Liver (tissue), 9 donors: ENCODE results near the gene LMTK2. TPM values are rescaled to one million over a fixed set of nuclear protein-coding genes. Genes with fewer than 3 reads are reported as not detected.
A peak's percentile ranks its signal among the peaks of the same experiment; 100 is the strongest.

ENCODE experiments used
- DNase-seq: peaks from one replicate; pipeline ENCODE4 v3.0.0-alpha.2; 2017; ENCODE audit warnings: low spot score
- H3K27ac ChIP-seq, 2 donors: one replicate each; pipeline ENCODE4 v1.7.0; 2013; ENCODE audit warnings: inconsistent platforms in 2 of 2, low read length in 2 of 2, control low read depth in 1 of 2, low read depth in 1 of 2, mild to moderate bottlenecking in 1 of 2
- H3K27me3 ChIP-seq, 4 donors: one replicate each; pipeline versions ENCODE4 v1.6.1 to v1.7.0; 2013; ENCODE audit warnings: low read length in 3 of 4, inconsistent platforms in 1 of 4, mild to moderate bottlenecking in 1 of 4, moderate library complexity in 1 of 4; ENCODE audit not compliant: control insufficient read depth in 4 of 4, insufficient read depth in 4 of 4
- H3K36me3 ChIP-seq, 4 donors: one replicate each; pipeline versions ENCODE4 v1.6.1 to v1.7.0; 2013; ENCODE audit warnings: low read length in 3 of 4, mild to moderate bottlenecking in 3 of 4, low read depth in 1 of 4, moderate library complexity in 1 of 4; ENCODE audit not compliant: control insufficient read depth in 4 of 4, insufficient read depth in 3 of 4
- H3K4me1 ChIP-seq, 4 donors: one replicate each; pipeline versions ENCODE4 v1.6.1 to v1.7.0; 2013; ENCODE audit warnings: low read length in 3 of 4, mild to moderate bottlenecking in 3 of 4, moderate library complexity in 1 of 4; ENCODE audit not compliant: control insufficient read depth in 4 of 4, insufficient read depth in 4 of 4
- H3K4me3 ChIP-seq, 3 donors: one replicate each; pipeline versions ENCODE4 v1.6.1 to v1.7.0; 2013; ENCODE audit warnings: low read length in 3 of 3, control low read depth in 1 of 3, low read depth in 1 of 3, mild to moderate bottlenecking in 1 of 3
- H3K9ac ChIP-seq, 2 donors: one replicate each; pipeline ENCODE4 v1.7.0; 2013; ENCODE audit warnings: low read length in 2 of 2, mild to moderate bottlenecking in 2 of 2, moderate library complexity in 2 of 2, control low read depth in 1 of 2, low read depth in 1 of 2
- H3K9me3 ChIP-seq, 4 donors: one replicate each; pipeline versions ENCODE4 v1.6.1 to v1.7.0; 2013; ENCODE audit warnings: low read length in 3 of 4; ENCODE audit not compliant: control insufficient read depth in 4 of 4
- EGR1 ChIP-seq, 2 donors: IDR thresholded peaks; 2 replicates each; pipeline ENCODE4 v1.6.1; 2016 to 2018; ENCODE audit warnings: antibody characterized with exemption in 2 of 2, low read depth in 2 of 2
- FOXA1 ChIP-seq: IDR thresholded peaks from 2 replicates; pipeline ENCODE4 v1.6.1; 2016; ENCODE audit warnings: antibody characterized with exemption
- FOXA2 ChIP-seq: IDR thresholded peaks from 2 replicates; pipeline ENCODE4 v1.6.1; 2016; ENCODE audit warnings: antibody characterized with exemption
- GABPA ChIP-seq, 2 donors: IDR thresholded peaks in 1 of 2; conservative IDR thresholded peaks in 1 of 2; 2 replicates each; pipeline ENCODE4 v1.6.1; 2016; ENCODE audit warnings: antibody characterized with exemption in 2 of 2, mild to moderate bottlenecking in 1 of 2, moderate library complexity in 1 of 2
- HNF4G ChIP-seq: IDR thresholded peaks from 2 replicates; pipeline ENCODE4 v1.6.1; 2016; ENCODE audit warnings: antibody characterized with exemption
- JUND ChIP-seq, 2 donors: IDR thresholded peaks; 2 replicates each; pipeline ENCODE4 v1.6.1; 2016; ENCODE audit warnings: antibody characterized with exemption in 2 of 2
- NR2F2 ChIP-seq: IDR thresholded peaks from 2 replicates; pipeline ENCODE4 v1.6.1; 2016; ENCODE audit warnings: antibody characterized with exemption
- RAD21 ChIP-seq, 2 donors: IDR thresholded peaks; 2 replicates each; pipeline ENCODE4 v1.6.1; 2016; ENCODE audit warnings: antibody characterized with exemption in 2 of 2, mild to moderate bottlenecking in 2 of 2
- REST ChIP-seq: IDR thresholded peaks from 2 replicates; pipeline ENCODE4 v1.6.1; 2016; ENCODE audit warnings: antibody characterized with exemption, mild to moderate bottlenecking
- RXRA ChIP-seq, 2 donors: IDR thresholded peaks; 2 replicates each; pipeline ENCODE4 v1.6.1; 2017 to 2018; ENCODE audit warnings: antibody characterized with exemption in 2 of 2, mild to moderate bottlenecking in 1 of 2
- SP1 ChIP-seq: IDR thresholded peaks from 2 replicates; pipeline ENCODE4 v1.6.1; 2018; ENCODE audit warnings: antibody characterized with exemption, mild to moderate bottlenecking
- TAF1 ChIP-seq: conservative IDR thresholded peaks from 2 replicates; pipeline ENCODE4 v1.6.1; 2016; ENCODE audit warnings: antibody characterized with exemption, mild to moderate bottlenecking
- YY1 ChIP-seq: IDR thresholded peaks from 2 replicates; pipeline ENCODE4 v1.6.1; 2016; ENCODE audit warnings: antibody characterized with exemption, mild to moderate bottlenecking
- ZBTB33 ChIP-seq: IDR thresholded peaks from 2 replicates; pipeline ENCODE4 v1.6.1; 2016; ENCODE audit warnings: antibody characterized with exemption
- WGBS: extraction: QIAGEN DNeasy Blood & Tissue Kit; methylation state at CpG from one replicate; pipeline ENCODE4 v1.1.7; 2013; 5-methylcytosine and 5-hydroxymethylcytosine counted together
- polyA plus RNA-seq, 2 donors: library from polyadenylated mRNA; stranded (reverse) in 1 of 2; unstranded in 1 of 2; fragments of 200-250 nt in 1 of 2; fragments of >200 nt in 1 of 2; fragmentation: Nextera tagmentation in 1 of 2; extraction: Ambion mirVana in 1 of 2; gene quantifications; one replicate each; pipeline versions ENCODE4 v1.2.1 to v1.2.3, GENCODE V29; 2013 to 2015
- total RNA-seq, 2 donors: library from RNA; depleted of rRNA; stranded (reverse); fragments of >200 nt; gene quantifications; one replicate each; pipeline ENCODE4 v1.2.3, GENCODE V29; 2014
- TF ChIP-seq, protein P1 (sequence below): fragments of 150-350 bp; IDR thresholded peaks from 2 replicates; pipeline ENCODE4 v1.5.1; 2017; ENCODE audit warnings: improper control_type of control experiment, low read depth, low read length; ENCODE audit not compliant: missing input control
- TF ChIP-seq, protein P2 (sequence below): IDR thresholded peaks from 2 replicates; pipeline ENCODE4 v1.6.1; 2016; ENCODE audit warnings: antibody characterized with exemption
- donor health status: healthy.
- donor health status: healthy.
- donor health status: healthy.
- donor health status: healthy.
- donor health status: healthy.

LMTK2 gene
- total and polyA plus RNA-seq, 4 donors, result 3.1 to 14.3 (median 9.0) TPM

DNA sequence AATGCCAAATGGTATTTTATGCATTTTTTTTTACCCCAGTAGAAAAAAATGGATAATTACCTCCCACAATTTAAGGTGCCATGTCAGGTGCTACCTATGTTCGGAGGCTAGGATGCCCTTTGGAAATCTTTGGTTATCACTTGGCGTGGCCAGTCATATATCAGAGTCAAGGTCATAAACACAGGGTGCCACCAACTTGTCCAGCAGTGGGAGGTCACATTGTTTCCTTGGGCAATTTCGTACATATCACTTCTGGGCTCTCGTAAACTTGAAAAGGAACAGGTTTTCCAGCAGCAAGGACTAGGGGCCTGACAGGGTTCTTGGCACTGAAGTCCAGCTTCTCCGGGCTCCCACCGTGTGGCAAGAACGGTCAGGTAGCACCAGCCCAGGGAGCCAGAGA lies 56.6 kb downstream of the LMTK2 start:
- H3K27ac ChIP-seq, result peak overlapping the region in 1 of 2 donors; percentile 53
- no peaks in the 10 kb centered on the region for H3K27me3 ChIP-seq
- no peak for DNase-seq
- H3K4me1 ChIP-seq, result peaks cover 0 to 21% (median 17%) of the 10 kb centered on the region in 4 donors
- H3K9ac ChIP-seq, result no peak overlapping the region
- 69% methylated on average over 7 of the region's 7 CpGs for WGBS
- H3K36me3 ChIP-seq, result peaks cover 0 to 4% (median 1%) of the 10 kb centered on the region in 4 donors
- TF ChIP-seq, protein P1, sequence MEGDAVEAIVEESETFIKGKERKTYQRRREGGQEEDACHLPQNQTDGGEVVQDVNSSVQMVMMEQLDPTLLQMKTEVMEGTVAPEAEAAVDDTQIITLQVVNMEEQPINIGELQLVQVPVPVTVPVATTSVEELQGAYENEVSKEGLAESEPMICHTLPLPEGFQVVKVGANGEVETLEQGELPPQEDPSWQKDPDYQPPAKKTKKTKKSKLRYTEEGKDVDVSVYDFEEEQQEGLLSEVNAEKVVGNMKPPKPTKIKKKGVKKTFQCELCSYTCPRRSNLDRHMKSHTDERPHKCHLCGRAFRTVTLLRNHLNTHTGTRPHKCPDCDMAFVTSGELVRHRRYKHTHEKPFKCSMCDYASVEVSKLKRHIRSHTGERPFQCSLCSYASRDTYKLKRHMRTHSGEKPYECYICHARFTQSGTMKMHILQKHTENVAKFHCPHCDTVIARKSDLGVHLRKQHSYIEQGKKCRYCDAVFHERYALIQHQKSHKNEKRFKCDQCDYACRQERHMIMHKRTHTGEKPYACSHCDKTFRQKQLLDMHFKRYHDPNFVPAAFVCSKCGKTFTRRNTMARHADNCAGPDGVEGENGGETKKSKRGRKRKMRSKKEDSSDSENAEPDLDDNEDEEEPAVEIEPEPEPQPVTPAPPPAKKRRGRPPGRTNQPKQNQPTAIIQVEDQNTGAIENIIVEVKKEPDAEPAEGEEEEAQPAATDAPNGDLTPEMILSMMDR, result no peak
- TF ChIP-seq SP1 (no peak), YY1 (no peak), REST (no peak), RAD21 (IDR thresholded peaks at IDR 0.05) (no peak), FOXA1 (no peak)
- no peak overlapping the region for H3K4me3 ChIP-seq
- no peaks in the 10 kb centered on the region for H3K9me3 ChIP-seq

- no peak overlapping the region for H3K9ac ChIP-seq
- no peaks in the 10 kb centered on the region for H3K9me3 ChIP-seq
- peaks cover 0 to 4% (median 1%) of the 10 kb centered on the region in 4 donors for H3K36me3 ChIP-seq
- H3K27me3 ChIP-seq, result no peaks in the 10 kb centered on the region
- H3K27ac ChIP-seq, result peak overlapping the region in 1 of 2 donors; percentile 53
- peaks cover 0 to 21% (median 17%) of the 10 kb centered on the region in 4 donors for H3K4me1 ChIP-seq
- no peak overlapping the region for H3K4me3 ChIP-seq
- no peak for DNase-seq
- WGBS, result 54% methylated on average over 16 of the region's 16 CpGs
- no peak for TF ChIP-seq YY1
- TF ChIP-seq EGR1 (IDR thresholded peaks at IDR 0.05; ENCODE audit: low read depth in 2 of 2), result no peak
- no peak for TF ChIP-seq FOXA1
- TF ChIP-seq, protein P2, sequence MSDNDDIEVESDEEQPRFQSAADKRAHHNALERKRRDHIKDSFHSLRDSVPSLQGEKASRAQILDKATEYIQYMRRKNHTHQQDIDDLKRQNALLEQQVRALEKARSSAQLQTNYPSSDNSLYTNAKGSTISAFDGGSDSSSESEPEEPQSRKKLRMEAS, result no peak
- TF ChIP-seq FOXA2, result no peak
- TF ChIP-seq, protein P1, result no peak
- TF ChIP-seq NR2F2, result peak; percentile 83
- peak; percentile 51 for TF ChIP-seq SP1
- no peak for TF ChIP-seq REST
- peak; percentile 12 to 43 for TF ChIP-seq RAD21 (IDR thresholded peaks at IDR 0.05)
- peak; percentile 81 for TF ChIP-seq HNF4G
- TF ChIP-seq JUND (IDR thresholded peaks at IDR 0.05), result peak in 1 of 2 donors; percentile 15
- peak; percentile 74 to 76 for TF ChIP-seq RXRA (IDR thresholded peaks at IDR 0.05)
- no peak for TF ChIP-seq ZBTB33
- TF ChIP-seq TAF1, result no peak
- TF ChIP-seq GABPA (IDR thresholded peaks at IDR 0.05 in 1 of 2, conservative IDR thresholded peaks at IDR 0.05 in 1 of 2), result peak in 1 of 2 donors; percentile 14
Observed at GRCh38 chr7:98163704-98164494, 57.2 kb downstream of the LMTK2 start.
